Parathyroid adenoma (tissue), 2 donors: ENCODE data around the gene DNAJC5.
A peak's percentile ranks its signal among the peaks of the same experiment; 100 is the strongest.

Source experiments
- H2AFZ ChIP-seq: fragments of 300-600 bp; sonication (generic); one replicate; pipeline ENCODE4 v1.7.0; 2017; ENCODE audit warnings: antibody characterized with exemption, mild to moderate bottlenecking
- H3K27ac ChIP-seq: fragments of 300-600 bp; sonication (generic); one replicate; pipeline ENCODE4 v1.7.0; 2017
- H3K27me3 ChIP-seq: fragments of 300-600 bp; sonication (generic); one replicate; pipeline ENCODE4 v1.7.0; 2017; ENCODE audit warnings: low read length; ENCODE audit not compliant: control insufficient read depth, insufficient read depth
- H3K36me3 ChIP-seq: fragments of 300-600 bp; sonication (generic); one replicate; pipeline ENCODE4 v1.7.0; 2017; ENCODE audit warnings: low read length; ENCODE audit not compliant: control insufficient read depth, insufficient read depth
- H3K4me1 ChIP-seq: fragments of 300-600 bp; sonication (generic); one replicate; pipeline ENCODE4 v1.7.0; 2017; ENCODE audit warnings: control low read depth
- H3K4me2 ChIP-seq: fragments of 300-600 bp; sonication (generic); one replicate; pipeline ENCODE4 v1.7.0; 2017; ENCODE audit warnings: low read length
- H3K4me3 ChIP-seq: fragments of 300-600 bp; sonication (generic); one replicate; pipeline ENCODE4 v1.7.0; 2017; ENCODE audit warnings: low read depth, low read length
- H3K79me2 ChIP-seq: fragments of 300-600 bp; sonication (generic); one replicate; pipeline ENCODE4 v1.7.0; 2017; ENCODE audit warnings: control low read depth
- H3K9ac ChIP-seq: fragments of 300-600 bp; sonication (generic); one replicate; pipeline ENCODE4 v1.7.0; 2017; ENCODE audit warnings: mild to moderate bottlenecking
- H3K9me3 ChIP-seq: fragments of 300-600 bp; sonication (generic); one replicate; pipeline ENCODE4 v1.7.0; 2017; ENCODE audit warnings: low read length; ENCODE audit not compliant: control insufficient read depth
- TF ChIP-seq, protein P1 (sequence below): fragments of 300-600 bp; sonication (generic); IDR thresholded peaks from one replicate; pipeline ENCODE4 v1.7.0; 2017; ENCODE audit warnings: antibody characterized with exemption, mild to moderate bottlenecking
- donor health status: primary hyperparathyroidism.

Gene DNAJC5

GRCh38 chr20:63854766-63855362, 40.1 kb upstream of the DNAJC5 start:
- Histone ChIP-seq H3K79me2 (no peaks in the 10 kb centered on the region), H3K4me1 (peaks cover 14% of the 10 kb centered on the region), H3K27ac (peak overlapping the region; percentile 30), H3K9me3 (no peaks in the 10 kb centered on the region), H3K4me2 (peak overlapping the region; percentile 34), H3K36me3 (no peaks in the 10 kb centered on the region), H3K9ac (no peak overlapping the region), H3K27me3 (no peaks in the 10 kb centered on the region), H2AFZ (peak overlapping the region; percentile 42), H3K4me3 (no peak overlapping the region)
- TF ChIP-seq, protein P1, sequence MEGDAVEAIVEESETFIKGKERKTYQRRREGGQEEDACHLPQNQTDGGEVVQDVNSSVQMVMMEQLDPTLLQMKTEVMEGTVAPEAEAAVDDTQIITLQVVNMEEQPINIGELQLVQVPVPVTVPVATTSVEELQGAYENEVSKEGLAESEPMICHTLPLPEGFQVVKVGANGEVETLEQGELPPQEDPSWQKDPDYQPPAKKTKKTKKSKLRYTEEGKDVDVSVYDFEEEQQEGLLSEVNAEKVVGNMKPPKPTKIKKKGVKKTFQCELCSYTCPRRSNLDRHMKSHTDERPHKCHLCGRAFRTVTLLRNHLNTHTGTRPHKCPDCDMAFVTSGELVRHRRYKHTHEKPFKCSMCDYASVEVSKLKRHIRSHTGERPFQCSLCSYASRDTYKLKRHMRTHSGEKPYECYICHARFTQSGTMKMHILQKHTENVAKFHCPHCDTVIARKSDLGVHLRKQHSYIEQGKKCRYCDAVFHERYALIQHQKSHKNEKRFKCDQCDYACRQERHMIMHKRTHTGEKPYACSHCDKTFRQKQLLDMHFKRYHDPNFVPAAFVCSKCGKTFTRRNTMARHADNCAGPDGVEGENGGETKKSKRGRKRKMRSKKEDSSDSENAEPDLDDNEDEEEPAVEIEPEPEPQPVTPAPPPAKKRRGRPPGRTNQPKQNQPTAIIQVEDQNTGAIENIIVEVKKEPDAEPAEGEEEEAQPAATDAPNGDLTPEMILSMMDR: no peak

- peaks cover 14% of the 10 kb centered on the region for H3K4me1 ChIP-seq
Observed at GRCh38 chr20:63855363-63856097, 39.4 kb upstream of the DNAJC5 start.

DNA sequence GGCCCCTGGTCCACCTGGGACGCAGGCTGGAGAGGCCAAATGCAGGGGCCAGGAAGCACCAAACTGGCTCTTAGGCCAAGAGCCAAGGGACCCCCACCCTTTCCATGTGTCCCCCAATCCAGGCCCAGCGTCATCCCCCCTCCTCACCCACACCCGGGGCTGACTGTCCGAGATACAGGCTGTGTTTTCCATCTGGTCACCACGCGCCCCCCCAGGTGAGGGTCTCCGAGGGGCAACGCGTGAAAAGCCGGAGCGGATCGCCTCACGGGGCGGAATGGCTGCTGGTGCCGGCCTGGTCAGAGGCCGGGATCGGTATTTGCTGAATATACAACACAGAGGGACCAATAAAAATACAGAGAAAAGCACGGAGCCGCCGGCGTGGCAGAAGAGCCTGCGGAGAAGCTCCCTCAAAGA, 38.8 kb upstream of the DNAJC5 start:
- H3K9ac ChIP-seq: no peak overlapping the region
- H2AFZ ChIP-seq: no peak overlapping the region
- H3K36me3 ChIP-seq: no peaks in the 10 kb centered on the region
- H3K27me3 ChIP-seq: no peaks in the 10 kb centered on the region
- H3K4me3 ChIP-seq: no peak overlapping the region
- no peaks in the 10 kb centered on the region for H3K79me2 ChIP-seq
- TF ChIP-seq, protein P1: no peak
- no peaks in the 10 kb centered on the region for H3K9me3 ChIP-seq
- no peak overlapping the region for H3K4me2 ChIP-seq
- no peak overlapping the region for H3K27ac ChIP-seq
- peaks cover 14% of the 10 kb centered on the region for H3K4me1 ChIP-seq

More at GRCh38 chr20:63855363-63856097, 39.4 kb upstream of the DNAJC5 start:
- Histone ChIP-seq H2AFZ (peak overlapping the region; percentile 42), H3K4me2 (peak overlapping the region; percentile 34), H3K9ac (no peak overlapping the region), H3K27me3 (no peaks in the 10 kb centered on the region), H3K36me3 (no peaks in the 10 kb centered on the region), H3K79me2 (no peaks in the 10 kb centered on the region), H3K4me3 (no peak overlapping the region), H3K27ac (no peak overlapping the region), H3K9me3 (no peaks in the 10 kb centered on the region)
- TF ChIP-seq, protein P1: no peak

DNA sequence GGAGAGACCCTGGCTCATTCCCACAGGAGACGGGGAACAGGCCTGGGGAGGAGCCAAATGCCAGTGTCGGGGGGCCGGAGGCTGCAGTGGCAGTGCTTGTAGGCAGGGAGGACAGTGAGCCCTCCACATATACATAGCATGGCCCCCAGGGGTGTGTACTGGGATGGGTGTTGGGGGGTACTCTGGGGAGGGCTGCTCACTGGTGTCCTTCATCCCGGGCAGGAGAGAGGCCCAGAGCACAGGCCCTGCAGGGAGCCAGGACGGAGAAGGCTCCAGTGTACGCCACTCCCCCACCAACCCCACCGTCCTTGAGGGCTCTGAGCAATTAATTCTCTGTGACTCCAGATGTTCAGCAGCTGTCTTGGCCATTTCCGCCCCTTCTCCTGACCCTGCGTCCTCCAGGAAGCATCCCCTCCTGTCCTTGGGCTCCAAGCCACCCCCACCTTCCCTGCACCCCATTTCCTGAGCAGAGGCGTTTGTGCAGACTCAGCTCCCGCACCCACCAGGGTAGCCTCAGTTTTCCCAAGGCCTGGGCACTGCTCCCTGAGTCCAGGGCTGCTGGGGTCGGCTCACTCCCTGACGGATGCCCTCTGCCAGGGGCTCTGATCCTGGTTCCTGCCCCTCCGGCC, 37.0 kb upstream of the DNAJC5 start:
- Histone ChIP-seq H3K9me3 (no peaks in the 10 kb centered on the region), H3K4me3 (no peak overlapping the region), H3K4me2 (no peak overlapping the region), H3K4me1 (peaks cover 14% of the 10 kb centered on the region), H3K27me3 (no peaks in the 10 kb centered on the region), H3K36me3 (no peaks in the 10 kb centered on the region), H2AFZ (no peak overlapping the region), H3K79me2 (no peaks in the 10 kb centered on the region), H3K9ac (no peak overlapping the region), H3K27ac (peak overlapping the region; percentile 12)
- TF ChIP-seq, protein P1: no peak
